AG04450 (cell line): ENCODE results near the gene DYTN. TPM values are rescaled to one million over a fixed set of nuclear protein-coding genes. Genes with fewer than 3 reads are reported as not detected.

ENCODE experiments used
- CTCF ChIA-PET: fragments of 300-600, 350-600 bp; formaldehyde crosslinking; extraction: SDS; loops from one replicate; lab custom pipeline; 2022; ENCODE audit warnings: antibody characterized with exemption, inconsistent platforms; lab: Charles Lee
- POLR2A ChIA-PET: fragments of 350-600 bp; formaldehyde crosslinking; extraction: SDS; loops from one replicate; lab custom pipeline; 2021; ENCODE audit warnings: antibody characterized with exemption, inconsistent platforms; lab: Yijun Ruan, JAX
- DNase-seq: peaks from one replicate; pipeline ENCODE4 v3.0.0-alpha.2; 2011; ENCODE audit warnings: low read depth, low spot score
- H3K27ac ChIP-seq: one replicate; pipeline ENCODE4 v1.5.1; 2012; ENCODE audit warnings: low read depth, low read length, control low read depth
- H3K27me3 ChIP-seq: one replicate; pipeline ENCODE4 v1.6.0; 2012; ENCODE audit warnings: low read length; ENCODE audit not compliant: control insufficient read depth, insufficient read depth
- H3K4me3 ChIP-seq: 2 replicates; pipeline ENCODE4 v1.5.1; 2011; ENCODE audit warnings: mild to moderate bottlenecking, low read depth, low read length, control low read depth
- H3K9me3 ChIP-seq: 2 replicates; pipeline ENCODE4 v1.5.1; 2012; ENCODE audit warnings: low read length; ENCODE audit not compliant: control insufficient read depth, insufficient read depth
- polyA plus RNA-seq: library from polyadenylated mRNA; depleted of rRNA; stranded (reverse); fragments of >200 nt; gene quantifications from 2 replicates; pipeline ENCODE4 v1.2.3, GENCODE V29; 2011
- TF ChIP-seq, protein P1 (sequence below): IDR thresholded peaks from 2 replicates; pipeline ENCODE4 v1.5.1; 2011; ENCODE audit warnings: low read depth, low read length, control low read depth, inconsistent platforms

DYTN gene
- polyA plus RNA-seq, 1 experiment: not detected

DNA sequence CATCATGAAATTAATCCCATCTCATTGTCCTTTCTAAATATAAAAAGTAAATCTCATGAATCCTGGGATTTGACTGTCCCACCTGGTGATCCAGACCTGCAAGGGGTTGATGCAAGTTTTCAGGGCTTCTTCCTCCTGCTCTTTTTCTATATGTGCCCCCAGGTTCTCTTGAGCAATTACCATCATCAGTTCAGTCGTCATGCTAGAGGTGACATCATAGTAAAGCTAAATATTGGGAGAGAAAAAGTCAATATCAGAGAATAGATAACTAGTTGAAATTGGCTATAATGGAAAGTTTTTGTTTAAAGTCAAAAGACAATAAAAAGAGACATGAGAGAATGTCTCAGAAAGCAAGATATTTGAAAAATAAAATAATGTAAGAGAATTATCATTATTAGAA, 38.6 kb upstream of the DYTN start:
- Histone ChIP-seq H3K27ac (no peak overlapping the region), H3K9me3 (no peaks in the 10 kb centered on the region), H3K27me3 (no peaks in the 10 kb centered on the region), H3K4me3 (no peak overlapping the region)
- no peak for DNase-seq
- TF ChIP-seq, protein P1, sequence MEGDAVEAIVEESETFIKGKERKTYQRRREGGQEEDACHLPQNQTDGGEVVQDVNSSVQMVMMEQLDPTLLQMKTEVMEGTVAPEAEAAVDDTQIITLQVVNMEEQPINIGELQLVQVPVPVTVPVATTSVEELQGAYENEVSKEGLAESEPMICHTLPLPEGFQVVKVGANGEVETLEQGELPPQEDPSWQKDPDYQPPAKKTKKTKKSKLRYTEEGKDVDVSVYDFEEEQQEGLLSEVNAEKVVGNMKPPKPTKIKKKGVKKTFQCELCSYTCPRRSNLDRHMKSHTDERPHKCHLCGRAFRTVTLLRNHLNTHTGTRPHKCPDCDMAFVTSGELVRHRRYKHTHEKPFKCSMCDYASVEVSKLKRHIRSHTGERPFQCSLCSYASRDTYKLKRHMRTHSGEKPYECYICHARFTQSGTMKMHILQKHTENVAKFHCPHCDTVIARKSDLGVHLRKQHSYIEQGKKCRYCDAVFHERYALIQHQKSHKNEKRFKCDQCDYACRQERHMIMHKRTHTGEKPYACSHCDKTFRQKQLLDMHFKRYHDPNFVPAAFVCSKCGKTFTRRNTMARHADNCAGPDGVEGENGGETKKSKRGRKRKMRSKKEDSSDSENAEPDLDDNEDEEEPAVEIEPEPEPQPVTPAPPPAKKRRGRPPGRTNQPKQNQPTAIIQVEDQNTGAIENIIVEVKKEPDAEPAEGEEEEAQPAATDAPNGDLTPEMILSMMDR: no peak
- POLR2A ChIA-PET: no interaction called here
- CTCF ChIA-PET: no interaction called here

DNA sequence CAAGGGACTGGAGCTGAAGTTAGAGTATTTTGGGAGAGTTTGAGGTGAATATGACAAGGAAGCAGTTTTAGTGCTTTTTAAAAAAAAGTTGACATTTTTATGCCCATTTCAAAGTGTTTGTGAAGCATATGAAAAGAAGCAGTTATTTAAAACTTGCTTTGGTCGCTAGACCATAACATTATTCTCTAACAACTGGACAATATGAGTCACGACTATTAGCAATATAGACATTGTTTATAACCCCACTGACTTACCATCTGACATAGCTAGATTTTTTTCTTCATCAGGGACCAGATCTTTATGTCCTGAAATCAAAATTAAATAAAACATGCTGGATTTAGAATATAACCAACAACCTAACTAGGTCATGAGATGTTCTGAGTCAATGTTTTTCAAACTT, 22.6 kb upstream of the DYTN start:
- Histone ChIP-seq H3K27ac (no peak overlapping the region), H3K9me3 (no peaks in the 10 kb centered on the region), H3K4me3 (no peak overlapping the region), H3K27me3 (no peaks in the 10 kb centered on the region)
- POLR2A ChIA-PET: no interaction called here
- TF ChIP-seq, protein P1: no peak
- no peak for DNase-seq
- CTCF ChIA-PET: no interaction called here

DNA sequence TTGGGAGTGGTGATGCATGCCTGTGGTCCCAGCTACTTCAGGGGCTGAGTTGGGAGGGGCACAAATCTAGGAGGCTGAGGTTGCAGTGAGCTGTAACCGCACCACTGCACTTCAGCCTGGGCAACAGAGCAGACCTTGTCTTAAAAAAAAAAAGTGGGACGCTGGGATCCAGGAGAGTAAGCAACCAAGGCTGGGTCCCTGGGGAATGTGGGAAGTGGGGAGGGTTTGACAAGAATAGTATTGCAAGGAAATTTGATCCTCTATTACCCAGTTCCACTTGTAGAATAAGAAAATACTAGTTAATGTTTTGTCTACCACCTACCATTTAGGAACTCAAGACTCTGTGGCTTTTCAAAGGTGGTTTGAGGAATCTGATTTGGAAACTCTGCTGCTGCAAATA, 21.1 kb upstream of the DYTN start:
- no peak overlapping the region for H3K4me3 ChIP-seq
- H3K27me3 ChIP-seq: no peaks in the 10 kb centered on the region
- no peak for DNase-seq
- H3K27ac ChIP-seq: no peak overlapping the region
- TF ChIP-seq, protein P1: no peak
- no peaks in the 10 kb centered on the region for H3K9me3 ChIP-seq
- ChIA-PET POLR2A (no interaction called here), CTCF (no interaction called here)

DNA sequence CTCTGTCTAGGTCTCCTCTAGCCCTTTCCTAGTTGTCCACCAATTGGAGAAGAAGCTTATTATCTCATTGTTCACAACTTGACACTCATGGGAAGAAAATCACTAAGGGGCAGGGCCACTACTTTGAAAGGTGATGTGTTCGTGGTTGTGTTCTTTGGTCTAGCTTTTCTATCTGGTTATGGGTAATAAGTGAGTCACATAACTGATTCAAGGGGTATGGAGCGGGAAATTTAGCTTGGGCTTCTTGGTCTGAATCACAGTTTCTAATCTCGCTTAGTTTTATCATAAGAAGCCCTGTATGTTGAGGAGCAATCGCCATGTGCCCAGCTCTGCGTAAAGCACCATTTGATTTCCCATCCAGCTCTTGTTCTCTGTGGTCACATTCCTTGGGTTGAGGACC, 18.7 kb upstream of the DYTN start:
- CTCF ChIA-PET: interaction anchor here (0.6 to 0.9 kb wide), 2 partner anchors 9 to 1525 kb away, joined by 3 read pairs; no protein-coding TSS in a partner anchor
- H3K9me3 ChIP-seq: no peaks in the 10 kb centered on the region
- H3K4me3 ChIP-seq: no peak overlapping the region
- H3K27me3 ChIP-seq: no peaks in the 10 kb centered on the region
- TF ChIP-seq, protein P1: no peak
- POLR2A ChIA-PET: no interaction called here
- no peak overlapping the region for H3K27ac ChIP-seq
- DNase-seq: no peak

DNA sequence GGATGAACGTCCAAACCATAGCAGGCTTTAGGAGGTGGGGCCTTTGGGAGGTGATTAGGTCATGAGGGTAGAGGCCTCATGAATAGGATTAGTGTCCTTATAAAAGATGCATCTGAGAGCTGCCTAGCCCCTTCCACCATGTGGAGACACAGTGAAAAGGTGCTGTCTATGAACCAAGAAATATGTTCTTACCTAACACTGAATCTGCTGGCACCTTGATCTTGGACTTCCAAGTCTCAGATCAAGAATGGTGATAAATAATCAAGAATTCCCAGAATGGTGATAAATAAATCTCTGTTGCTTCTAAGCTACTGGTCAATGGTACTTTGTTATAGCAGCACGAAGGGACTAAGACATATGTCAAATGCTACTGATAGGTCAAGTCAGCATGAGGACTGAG, 15.1 kb upstream of the DYTN start:
- DNase-seq: no peak
- POLR2A ChIA-PET: no interaction called here
- no peaks in the 10 kb centered on the region for H3K27me3 ChIP-seq
- TF ChIP-seq, protein P1: no peak
- no peak overlapping the region for H3K4me3 ChIP-seq
- CTCF ChIA-PET: no interaction called here
- H3K27ac ChIP-seq: no peak overlapping the region
- no peaks in the 10 kb centered on the region for H3K9me3 ChIP-seq
